Neural progenitor cell (in vitro differentiated cells): ENCODE measurements around the gene RBCK1. TPM values are rescaled to one million over a fixed set of nuclear protein-coding genes. Genes with fewer than 3 reads are reported as not detected.
A peak's percentile ranks its signal among the peaks of the same experiment; 100 is the strongest.

Source experiments
- DNase-seq: peaks from one replicate; pipeline ENCODE4 v3.0.0-alpha.2; 2016; ENCODE audit warnings: low spot score
- H2AFZ ChIP-seq: fragments of 200-600 bp; sonication (generic); replicated peaks from 2 replicates; pipeline ENCODE4 v1.6.1; 2016; ENCODE audit warnings: antibody characterized with exemption
- H3F3A ChIP-seq: fragments of 200-600 bp; sonication (generic); 2 replicates; pipeline ENCODE4 v1.6.1; 2016; ENCODE audit warnings: antibody characterized with exemption, low read depth
- H3K27ac ChIP-seq: fragments of 200-600 bp; sonication (generic); 2 replicates; pipeline ENCODE4 v1.5.1; 2016; ENCODE audit warnings: mild to moderate bottlenecking
- H3K27me3 ChIP-seq: fragments of 200-600 bp; sonication (generic); 2 replicates; pipeline ENCODE4 v1.6.1; 2016; ENCODE audit warnings: mild to moderate bottlenecking, moderate library complexity
- H3K36me3 ChIP-seq: fragments of 200-600 bp; sonication (generic); 2 replicates; pipeline ENCODE4 v1.5.1; 2016
- H3K4me1 ChIP-seq: fragments of 200-600 bp; sonication (generic); 2 replicates; pipeline ENCODE4 v1.6.1; 2016; ENCODE audit warnings: mixed run types
- H3K4me2 ChIP-seq: fragments of 200-600 bp; sonication (generic); 2 replicates; pipeline ENCODE4 v1.6.1; 2016
- H3K4me3 ChIP-seq: fragments of 200-600 bp; sonication (generic); 2 replicates; pipeline ENCODE4 v1.5.1; 2016
- H3K79me2 ChIP-seq: fragments of 200-600 bp; sonication (generic); 2 replicates; pipeline ENCODE4 v1.6.1; 2016; ENCODE audit warnings: low read depth
- H3K9ac ChIP-seq: fragments of 200-600 bp; sonication (generic); 2 replicates; pipeline ENCODE4 v1.6.1; 2016
- H3K9me3 ChIP-seq: fragments of 200-600 bp; sonication (generic); 2 replicates; pipeline ENCODE4 v1.5.1; 2016; ENCODE audit warnings: low read depth
- H4K20me1 ChIP-seq: fragments of 200-600 bp; sonication (generic); 2 replicates; pipeline ENCODE4 v1.6.1; 2016; ENCODE audit warnings: low read depth
- H3K27ac Mint-ChIP-seq: 3 replicates; pipeline ENCODE4 v1.8.0; 2021; ENCODE audit warnings: mixed read lengths
- H3K27me3 Mint-ChIP-seq: 2 replicates; pipeline ENCODE4 v1.8.0; 2022; ENCODE audit warnings: low read depth, mild to moderate bottlenecking, inconsistent platforms, moderate library complexity, mixed read lengths; ENCODE audit not compliant: insufficient read depth
- H3K36me3 Mint-ChIP-seq: 3 replicates; pipeline ENCODE4 v1.8.0; 2021; ENCODE audit warnings: mixed read lengths
- H3K4me1 Mint-ChIP-seq: 3 replicates; pipeline ENCODE4 v1.8.0; 2021; ENCODE audit warnings: mixed read lengths
- H3K4me3 Mint-ChIP-seq: 3 replicates; pipeline ENCODE4 v1.8.0; 2021; ENCODE audit warnings: mild to moderate bottlenecking, moderate library complexity, mixed read lengths
- H3K9me3 Mint-ChIP-seq: 3 replicates; pipeline ENCODE4 v1.8.0; 2020; ENCODE audit warnings: mixed read lengths
- EZH2 ChIP-seq: fragments of 200-600 bp; sonication (generic); IDR thresholded peaks from 2 replicates; pipeline ENCODE4 v1.6.1; 2017; ENCODE audit warnings: antibody characterized with exemption, mild to moderate bottlenecking, moderate library complexity
- EZH2phosphoT487 ChIP-seq: fragments of 200-600 bp; sonication (generic); IDR thresholded peaks from 2 replicates; pipeline ENCODE4 v1.6.1; 2017; ENCODE audit warnings: antibody characterized with exemption
- total RNA-seq: library from RNA; depleted of rRNA; stranded (reverse); fragments of >200 nt; gene quantifications from 2 replicates; pipeline ENCODE4 v1.2.3, GENCODE V29; 2015; ENCODE audit warnings: low replicate concordance
- TF ChIP-seq, protein P1 (sequence below): fragments of 200-600 bp; sonication (generic); IDR thresholded peaks from 2 replicates; pipeline ENCODE4 v1.5.1; 2017; ENCODE audit warnings: antibody characterized with exemption, mild to moderate bottlenecking

RBCK1 gene
- total RNA-seq, 1 donor from 2014 or later: 24.3 TPM

DNA sequence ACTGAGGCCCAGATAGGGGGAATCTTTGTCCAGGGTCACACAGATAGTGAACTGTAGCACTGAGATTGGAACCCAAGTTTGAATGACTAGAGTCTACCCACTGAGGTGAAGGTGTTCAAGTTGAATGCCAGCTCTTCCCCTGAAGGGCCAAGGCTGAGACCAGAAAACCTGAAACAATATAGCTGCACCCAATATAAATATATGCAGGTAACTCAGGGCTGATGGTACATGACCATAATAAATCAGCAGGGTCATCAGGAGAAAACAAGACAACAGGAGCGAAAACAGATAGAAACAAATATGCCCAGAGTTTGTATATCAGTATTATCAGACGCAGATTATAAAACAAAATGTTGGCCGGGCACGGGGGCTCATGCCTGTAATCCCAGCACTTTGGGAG is 4.0 kb upstream of the RBCK1 start:
- TF ChIP-seq, protein P1, sequence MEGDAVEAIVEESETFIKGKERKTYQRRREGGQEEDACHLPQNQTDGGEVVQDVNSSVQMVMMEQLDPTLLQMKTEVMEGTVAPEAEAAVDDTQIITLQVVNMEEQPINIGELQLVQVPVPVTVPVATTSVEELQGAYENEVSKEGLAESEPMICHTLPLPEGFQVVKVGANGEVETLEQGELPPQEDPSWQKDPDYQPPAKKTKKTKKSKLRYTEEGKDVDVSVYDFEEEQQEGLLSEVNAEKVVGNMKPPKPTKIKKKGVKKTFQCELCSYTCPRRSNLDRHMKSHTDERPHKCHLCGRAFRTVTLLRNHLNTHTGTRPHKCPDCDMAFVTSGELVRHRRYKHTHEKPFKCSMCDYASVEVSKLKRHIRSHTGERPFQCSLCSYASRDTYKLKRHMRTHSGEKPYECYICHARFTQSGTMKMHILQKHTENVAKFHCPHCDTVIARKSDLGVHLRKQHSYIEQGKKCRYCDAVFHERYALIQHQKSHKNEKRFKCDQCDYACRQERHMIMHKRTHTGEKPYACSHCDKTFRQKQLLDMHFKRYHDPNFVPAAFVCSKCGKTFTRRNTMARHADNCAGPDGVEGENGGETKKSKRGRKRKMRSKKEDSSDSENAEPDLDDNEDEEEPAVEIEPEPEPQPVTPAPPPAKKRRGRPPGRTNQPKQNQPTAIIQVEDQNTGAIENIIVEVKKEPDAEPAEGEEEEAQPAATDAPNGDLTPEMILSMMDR: no peak
- TF ChIP-seq EZH2phosphoT487 (no peak), EZH2 (no peak)
- Histone ChIP-seq H4K20me1 (peaks cover 8% of the 10 kb centered on the region), H3K9ac (no peak overlapping the region), H3K27ac (no peak overlapping the region), H3K9me3 (no peaks in the 10 kb centered on the region), H3K27me3 (no peaks in the 10 kb centered on the region), H3K4me1 (peaks cover 12% of the 10 kb centered on the region), H3K36me3 (no peaks in the 10 kb centered on the region), H3F3A (peaks cover 16% of the 10 kb centered on the region), H3K4me3 (no peak overlapping the region), H2AFZ (no peak overlapping the region), H3K4me2 (no peak overlapping the region), H3K79me2 (peaks cover 11% of the 10 kb centered on the region)
- Mint-ChIP-seq H3K27ac (no peak overlapping the region), H3K9me3 (peaks cover 9% of the 10 kb centered on the region), H3K4me1 (peaks cover 24% of the 10 kb centered on the region), H3K4me3 (no peak overlapping the region), H3K27me3 (peaks cover 4% of the 10 kb centered on the region), H3K36me3 (no peaks in the 10 kb centered on the region)
- no peak for DNase-seq

DNA sequence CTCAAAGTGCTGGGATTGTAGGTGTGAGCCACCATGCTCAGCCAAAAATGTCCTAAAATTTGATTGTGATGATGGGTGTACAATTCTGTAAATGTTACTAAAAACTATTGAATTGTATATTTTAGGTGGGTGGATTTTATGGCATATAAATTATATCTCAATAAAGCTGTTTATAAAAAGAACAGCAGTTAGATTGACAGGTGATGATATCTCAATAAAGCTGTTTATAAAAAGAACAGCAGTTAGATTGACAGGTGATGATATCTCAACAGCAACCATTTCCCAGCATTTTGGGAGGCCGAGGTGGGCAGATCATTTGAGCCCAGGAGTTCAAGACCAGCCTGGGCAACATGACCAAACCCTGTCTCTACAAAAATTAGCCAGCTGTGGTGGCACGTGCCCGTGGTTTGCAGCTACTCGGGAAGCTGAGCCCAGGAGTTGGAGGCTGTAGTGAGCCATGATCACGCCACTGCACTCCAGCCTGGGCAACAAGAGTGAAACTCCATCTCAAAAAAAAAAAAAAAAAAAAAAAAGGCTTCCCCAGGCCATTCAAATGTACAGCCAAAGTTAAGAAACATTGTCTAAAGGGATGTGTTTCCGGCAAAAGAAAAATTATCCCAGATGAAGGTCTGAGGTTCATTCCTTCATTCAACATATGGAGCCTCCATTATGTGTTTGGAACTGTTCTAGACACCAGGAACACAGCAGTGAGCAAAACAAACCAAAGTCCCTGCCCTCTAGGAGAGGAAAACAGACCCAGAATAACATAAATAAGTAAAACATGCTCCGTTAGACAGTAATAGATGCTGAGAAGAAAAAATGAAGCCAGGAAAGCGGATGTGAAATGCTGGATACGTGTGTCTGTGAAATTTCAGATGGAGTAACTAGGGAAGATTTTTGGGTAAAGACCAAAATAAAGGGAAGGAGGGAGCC is 1.6 kb upstream of the RBCK1 start:
- H3K36me3 ChIP-seq: peaks cover 6% of the 10 kb centered on the region
- H3F3A ChIP-seq: peaks cover 11% of the 10 kb centered on the region
- Mint-ChIP-seq H3K9me3 (peaks cover 10% of the 10 kb centered on the region), H3K27ac (no peak overlapping the region), H3K4me3 (peak overlapping the region; percentile 93), H3K36me3 (peaks cover 18% of the 10 kb centered on the region), H3K27me3 (peaks cover 4% of the 10 kb centered on the region), H3K4me1 (peaks cover 17% of the 10 kb centered on the region)
- no peak overlapping the region for H3K9ac ChIP-seq
- peak overlapping the region; percentile 89 for H3K4me3 ChIP-seq
- peaks cover 30% of the 10 kb centered on the region for H3K79me2 ChIP-seq
- peak overlapping the region; percentile 68 for H3K4me2 ChIP-seq
- no peak for TF ChIP-seq EZH2
- no peak for TF ChIP-seq EZH2phosphoT487
- TF ChIP-seq, protein P1: no peak
- H4K20me1 ChIP-seq: peaks cover 11% of the 10 kb centered on the region
- no peak for DNase-seq
- no peaks in the 10 kb centered on the region for H3K9me3 ChIP-seq
- H3K4me1 ChIP-seq: peaks cover 6% of the 10 kb centered on the region
- H2AFZ ChIP-seq: peak overlapping the region; percentile 86
- no peak overlapping the region for H3K27ac ChIP-seq
- no peaks in the 10 kb centered on the region for H3K27me3 ChIP-seq

DNA sequence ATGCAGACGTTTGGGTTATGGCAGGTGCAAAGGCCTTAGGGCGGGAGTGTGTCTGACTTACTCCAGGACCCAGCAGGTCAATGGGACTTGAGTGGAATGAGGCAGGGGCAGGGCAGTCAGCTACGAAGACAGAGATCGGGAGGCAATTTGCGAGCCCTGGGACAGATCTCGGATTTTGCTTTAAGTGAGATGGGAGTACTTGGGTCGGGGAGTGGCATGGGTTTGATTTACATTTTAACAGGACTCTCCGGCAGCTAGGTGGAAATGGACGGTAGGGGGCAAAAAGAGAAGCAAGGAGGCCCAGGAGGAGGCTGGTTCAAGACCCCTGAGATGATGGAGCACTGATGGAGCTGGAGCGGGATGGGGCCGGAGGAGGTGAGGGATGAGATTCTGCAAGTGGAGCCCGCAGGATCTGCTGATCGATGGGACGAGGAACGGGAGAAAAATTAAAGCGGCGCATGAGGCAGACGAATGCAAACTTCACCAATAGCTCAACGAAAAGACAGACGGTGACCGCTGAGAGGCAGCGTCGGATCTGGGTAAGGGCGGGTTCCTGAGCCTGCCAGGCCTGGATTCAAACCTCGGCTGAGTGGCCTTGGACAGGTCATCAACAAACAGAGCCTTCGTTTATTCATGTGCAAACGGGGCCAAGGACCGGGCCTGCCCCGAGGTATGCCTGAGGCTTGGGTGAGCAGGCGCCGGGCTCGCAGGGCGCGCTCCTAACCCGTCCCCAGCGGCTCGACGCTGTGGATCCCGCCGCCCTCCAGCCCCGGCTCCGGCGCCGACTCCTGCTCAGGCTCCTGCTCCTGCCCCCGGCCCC is 756 bp upstream of the RBCK1 start:
- peaks cover 25% of the 10 kb centered on the region for H3K36me3 Mint-ChIP-seq
- H3K4me2 ChIP-seq: peak overlapping the region; percentile 68

More for the DNA sequence above, 756 bp upstream of the RBCK1 start:
- Histone ChIP-seq H3K27ac (no peak overlapping the region), H2AFZ (peak overlapping the region; percentile 86), H3K9ac (no peak overlapping the region), H3K9me3 (no peaks in the 10 kb centered on the region), H3K4me3 (peak overlapping the region; percentile 89), H3K79me2 (peaks cover 30% of the 10 kb centered on the region), H3K36me3 (peaks cover 13% of the 10 kb centered on the region), H3K27me3 (no peaks in the 10 kb centered on the region), H3F3A (peaks cover 11% of the 10 kb centered on the region), H3K4me1 (peaks cover 6% of the 10 kb centered on the region), H4K20me1 (peaks cover 11% of the 10 kb centered on the region)
- Mint-ChIP-seq H3K4me3 (peak overlapping the region; percentile 93), H3K9me3 (peaks cover 17% of the 10 kb centered on the region), H3K27ac (peak overlapping the region; percentile 31), H3K27me3 (peaks cover 4% of the 10 kb centered on the region), H3K4me1 (peaks cover 17% of the 10 kb centered on the region)
- TF ChIP-seq, protein P1: peak; percentile 47
- TF ChIP-seq EZH2: no peak
- DNase-seq: peak; percentile 94
